ENCODE measurements around the gene VIPR2.

- no peak for TF ChIP-seq CTCF (conservative IDR thresholded peaks at IDR 0.05)
- TF ChIP-seq ZFX (IDR thresholded peaks at IDR 0.05), result no peak
Measured at GRCh38 chr7:159179241-159179640, 34.6 kb upstream of the VIPR2 start.
